Esophagus muscularis mucosa (tissue), 3 donors: ENCODE results near the gene HDGFL3.

Experiments used
- CTCF ChIP-seq, 3 experiments: fragments of 200-600 bp in 2 of 3; fragments of 450-650 bp in 1 of 3; sonication (generic) in 2 of 3; IDR thresholded peaks; one replicate each; pipeline ENCODE4 v1.5.1; 2017 to 2019; ENCODE audit warnings: antibody characterized with exemption in 3 of 3, mild to moderate bottlenecking in 2 of 3, moderate library complexity in 1 of 3
- POLR2A ChIP-seq: fragments of 450-650 bp; IDR thresholded peaks from one replicate; pipeline ENCODE4 v1.6.1; 2017; ENCODE audit warnings: antibody characterized with exemption, moderate library complexity, mild to moderate bottlenecking, low read depth
- POLR2AphosphoS5 ChIP-seq, 2 donors: sonication (generic); formaldehyde crosslinking; IDR thresholded peaks; one replicate each; pipeline ENCODE4 v1.6.1; 2017; ENCODE audit warnings: antibody characterized with exemption in 2 of 2

- TF ChIP-seq POLR2A (no peak), CTCF (IDR thresholded peaks at IDR 0.05) (no peak), POLR2AphosphoS5 (IDR thresholded peaks at IDR 0.05) (no peak)
These were observed 41.4 kb downstream of the HDGFL3 start for GRCh38 chr15:83166218-83166617.
